Raji (cell line): ENCODE measurements around the gene FOXD2.

ENCODE experiments used
- POLR2A ChIP-seq: IDR thresholded peaks from 2 replicates; pipeline ENCODE4 v1.6.1; 2011; ENCODE audit warnings: low read depth, low read length, control low read depth; ENCODE audit not compliant: insufficient read depth

FOXD2 gene

GRCh38 chr1:47409311-47410067 lies 28.4 kb upstream of the FOXD2 start:
- no peak for TF ChIP-seq POLR2A

GRCh38 chr1:47410068-47410455 lies 27.8 kb upstream of the FOXD2 start:
- no peak for TF ChIP-seq POLR2A

GRCh38 chr1:47411436-47411835 lies 26.4 kb upstream of the FOXD2 start:
- no peak for TF ChIP-seq POLR2A

- TF ChIP-seq POLR2A, result no peak
Measured at GRCh38 chr1:47412437-47412836, 25.4 kb upstream of the FOXD2 start.

- TF ChIP-seq POLR2A, result no peak
Measured at GRCh38 chr1:47415728-47416318, 22.0 kb upstream of the FOXD2 start, which contains the start of gene FOXE3. TSS of gene FOXE3 (plus strand) at chr1:47416285. CDS start at chr1:47416316, 31 bp downstream.

GRCh38 chr1:47416319-47417169 lies 21.3 kb upstream of the FOXD2 start:
- no peak for TF ChIP-seq POLR2A

- no peak for TF ChIP-seq POLR2A
Measured at GRCh38 chr1:47417170-47418044, 20.4 kb upstream of the FOXD2 start.

GRCh38 chr1:47418122-47418521 lies 19.7 kb upstream of the FOXD2 start:
- TF ChIP-seq POLR2A, result no peak

- TF ChIP-seq POLR2A, result no peak
Measured at GRCh38 chr1:47418681-47419325, 19.0 kb upstream of the FOXD2 start.

- no peak for TF ChIP-seq POLR2A
Measured at GRCh38 chr1:47420547-47420946, 17.3 kb upstream of the FOXD2 start.

- no peak for TF ChIP-seq POLR2A
Measured at GRCh38 chr1:47423872-47424271, 14.0 kb upstream of the FOXD2 start.

GRCh38 chr1:47424336-47424982 lies 13.4 kb upstream of the FOXD2 start:
- TF ChIP-seq POLR2A, result no peak

- TF ChIP-seq POLR2A, result no peak
Measured at GRCh38 chr1:47431534-47431933, 6.3 kb upstream of the FOXD2 start.

- no peak for TF ChIP-seq POLR2A
Measured at GRCh38 chr1:47432071-47433036, 5.5 kb upstream of the FOXD2 start.
